H1 (cell line): ENCODE data around the gene PHRF1. TPM values are rescaled to one million over a fixed set of nuclear protein-coding genes. Genes with fewer than 3 reads are reported as not detected.

Experiments used
- ASH2L ChIP-seq: fragments of 200-600, 300-600 bp; sonication (generic); IDR thresholded peaks from one replicate; pipeline ENCODE4 v1.7.1; 2017; ENCODE audit warnings: low read length
- CHD2 ChIP-seq: IDR thresholded peaks from 2 replicates; pipeline ENCODE4 v1.6.1; 2012; ENCODE audit warnings: low read length, improper control_type of control experiment
- CREB1 ChIP-seq: IDR thresholded peaks from 2 replicates; pipeline ENCODE4 v1.6.1; 2012; ENCODE audit warnings: inconsistent platforms
- EGR1 ChIP-seq: IDR thresholded peaks from 2 replicates; pipeline ENCODE4 v1.6.1; 2011; ENCODE audit warnings: low read depth, low read length, borderline replicate concordance
- FOSL1 ChIP-seq: IDR thresholded peaks from 2 replicates; pipeline ENCODE4 v1.6.1; 2011; ENCODE audit warnings: mild to moderate bottlenecking, low read depth, low read length, moderate library complexity; ENCODE audit not compliant: insufficient read depth
- GABPA ChIP-seq: IDR thresholded peaks from 2 replicates; pipeline ENCODE4 v1.6.1; 2011; ENCODE audit warnings: mild to moderate bottlenecking, low read length, moderate library complexity, borderline replicate concordance; ENCODE audit not compliant: insufficient read depth
- NRF1 ChIP-seq: IDR thresholded peaks from 2 replicates; pipeline ENCODE4 v1.6.1; 2011; ENCODE audit warnings: mild to moderate bottlenecking, low read depth, low read length, improper control_type of control experiment
- polyA plus RNA-seq, 7 experiments: library from polyadenylated mRNA; depleted of rRNA in 3 of 7; stranded (reverse) in 5 of 7; unstranded in 2 of 7; fragments of >200 nt in 5 of 7; fragments of 200-250 nt in 2 of 7; gene quantifications; 1 replicate in 5 of 7; 2 replicates in 1 of 7; 4 replicates in 1 of 7; pipeline versions ENCODE4 v1.2.1 to v1.2.3, GENCODE V29; 2011 to 2013; ENCODE audit warnings: missing spikeins in 2 of 7, mixed read lengths in 2 of 7
- total RNA-seq: library from RNA; stranded (reverse); fragmentation: NEBNext Ultra II Directional; extraction: Animal tissue kit (Norgen Biotek cat#: 25700); gene quantifications from 2 replicates; pipeline ENCODE4 v1.2.1, GENCODE V29; 2021
- TF ChIP-seq, protein P1 (sequence below): fragments of 300-600 bp; sonication (generic); IDR thresholded peaks from 2 replicates; pipeline ENCODE4 v1.7.1; 2012; ENCODE audit warnings: low read length, moderate library complexity, mild to moderate bottlenecking, inconsistent platforms; ENCODE audit not compliant: insufficient replicate concordance
- TF ChIP-seq, protein P2 (sequence below): IDR thresholded peaks from 2 replicates; pipeline ENCODE4 v1.6.1; 2011; ENCODE audit warnings: low read length, improper control_type of control experiment

The PHRF1 gene
- total and polyA plus RNA-seq, 2 of the 8 experiments (the other 6 are each of a cell fraction or from before 2014, with no cell fraction given) = 13.4 to 37.3 TPM

DNA sequence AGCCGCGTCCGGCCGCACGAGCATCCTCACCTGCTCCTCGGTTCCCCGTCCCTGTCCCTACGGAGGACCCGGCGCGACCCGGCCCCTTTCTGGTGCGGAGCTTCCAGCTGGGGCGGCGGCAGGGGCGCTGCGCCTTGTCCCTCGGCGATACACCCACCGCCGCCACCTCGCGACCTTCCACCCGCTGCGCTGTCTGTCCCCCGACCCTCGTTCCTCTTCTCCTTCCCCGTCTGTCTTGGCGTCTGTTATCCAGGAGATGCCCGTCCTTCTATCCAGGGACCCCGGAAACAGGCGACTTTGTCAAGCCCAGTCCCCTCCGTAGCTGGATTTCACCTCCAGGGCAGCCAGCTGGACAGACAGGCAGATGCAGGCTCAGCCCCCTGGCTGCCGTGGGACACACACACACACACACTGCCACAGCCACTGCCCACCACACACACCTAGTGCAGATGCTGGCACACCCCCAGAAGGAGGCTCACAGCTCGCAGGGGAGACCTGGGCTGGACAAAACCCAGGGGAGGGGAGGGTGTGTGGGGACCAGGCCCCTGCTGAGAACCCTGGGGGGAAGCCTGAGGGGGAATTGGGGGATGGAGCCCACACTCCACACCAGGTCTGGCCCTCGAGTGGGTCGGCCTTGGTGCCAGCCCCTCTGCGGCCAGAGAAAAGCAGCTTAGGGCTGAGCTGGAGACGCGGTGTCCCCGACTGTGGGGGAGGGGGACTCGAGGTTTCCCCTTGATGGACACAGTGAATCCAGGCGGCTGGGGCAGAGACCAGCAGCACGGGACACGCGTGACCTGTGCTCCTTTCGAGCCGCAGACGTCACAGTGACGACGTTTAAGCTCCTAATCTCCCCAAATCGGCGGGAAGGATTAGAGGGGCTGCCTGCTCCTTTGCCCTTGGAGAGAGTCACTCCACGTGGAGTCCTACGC, 61.6 kb downstream of the PHRF1 start (continued):
- TF ChIP-seq, protein P1, sequence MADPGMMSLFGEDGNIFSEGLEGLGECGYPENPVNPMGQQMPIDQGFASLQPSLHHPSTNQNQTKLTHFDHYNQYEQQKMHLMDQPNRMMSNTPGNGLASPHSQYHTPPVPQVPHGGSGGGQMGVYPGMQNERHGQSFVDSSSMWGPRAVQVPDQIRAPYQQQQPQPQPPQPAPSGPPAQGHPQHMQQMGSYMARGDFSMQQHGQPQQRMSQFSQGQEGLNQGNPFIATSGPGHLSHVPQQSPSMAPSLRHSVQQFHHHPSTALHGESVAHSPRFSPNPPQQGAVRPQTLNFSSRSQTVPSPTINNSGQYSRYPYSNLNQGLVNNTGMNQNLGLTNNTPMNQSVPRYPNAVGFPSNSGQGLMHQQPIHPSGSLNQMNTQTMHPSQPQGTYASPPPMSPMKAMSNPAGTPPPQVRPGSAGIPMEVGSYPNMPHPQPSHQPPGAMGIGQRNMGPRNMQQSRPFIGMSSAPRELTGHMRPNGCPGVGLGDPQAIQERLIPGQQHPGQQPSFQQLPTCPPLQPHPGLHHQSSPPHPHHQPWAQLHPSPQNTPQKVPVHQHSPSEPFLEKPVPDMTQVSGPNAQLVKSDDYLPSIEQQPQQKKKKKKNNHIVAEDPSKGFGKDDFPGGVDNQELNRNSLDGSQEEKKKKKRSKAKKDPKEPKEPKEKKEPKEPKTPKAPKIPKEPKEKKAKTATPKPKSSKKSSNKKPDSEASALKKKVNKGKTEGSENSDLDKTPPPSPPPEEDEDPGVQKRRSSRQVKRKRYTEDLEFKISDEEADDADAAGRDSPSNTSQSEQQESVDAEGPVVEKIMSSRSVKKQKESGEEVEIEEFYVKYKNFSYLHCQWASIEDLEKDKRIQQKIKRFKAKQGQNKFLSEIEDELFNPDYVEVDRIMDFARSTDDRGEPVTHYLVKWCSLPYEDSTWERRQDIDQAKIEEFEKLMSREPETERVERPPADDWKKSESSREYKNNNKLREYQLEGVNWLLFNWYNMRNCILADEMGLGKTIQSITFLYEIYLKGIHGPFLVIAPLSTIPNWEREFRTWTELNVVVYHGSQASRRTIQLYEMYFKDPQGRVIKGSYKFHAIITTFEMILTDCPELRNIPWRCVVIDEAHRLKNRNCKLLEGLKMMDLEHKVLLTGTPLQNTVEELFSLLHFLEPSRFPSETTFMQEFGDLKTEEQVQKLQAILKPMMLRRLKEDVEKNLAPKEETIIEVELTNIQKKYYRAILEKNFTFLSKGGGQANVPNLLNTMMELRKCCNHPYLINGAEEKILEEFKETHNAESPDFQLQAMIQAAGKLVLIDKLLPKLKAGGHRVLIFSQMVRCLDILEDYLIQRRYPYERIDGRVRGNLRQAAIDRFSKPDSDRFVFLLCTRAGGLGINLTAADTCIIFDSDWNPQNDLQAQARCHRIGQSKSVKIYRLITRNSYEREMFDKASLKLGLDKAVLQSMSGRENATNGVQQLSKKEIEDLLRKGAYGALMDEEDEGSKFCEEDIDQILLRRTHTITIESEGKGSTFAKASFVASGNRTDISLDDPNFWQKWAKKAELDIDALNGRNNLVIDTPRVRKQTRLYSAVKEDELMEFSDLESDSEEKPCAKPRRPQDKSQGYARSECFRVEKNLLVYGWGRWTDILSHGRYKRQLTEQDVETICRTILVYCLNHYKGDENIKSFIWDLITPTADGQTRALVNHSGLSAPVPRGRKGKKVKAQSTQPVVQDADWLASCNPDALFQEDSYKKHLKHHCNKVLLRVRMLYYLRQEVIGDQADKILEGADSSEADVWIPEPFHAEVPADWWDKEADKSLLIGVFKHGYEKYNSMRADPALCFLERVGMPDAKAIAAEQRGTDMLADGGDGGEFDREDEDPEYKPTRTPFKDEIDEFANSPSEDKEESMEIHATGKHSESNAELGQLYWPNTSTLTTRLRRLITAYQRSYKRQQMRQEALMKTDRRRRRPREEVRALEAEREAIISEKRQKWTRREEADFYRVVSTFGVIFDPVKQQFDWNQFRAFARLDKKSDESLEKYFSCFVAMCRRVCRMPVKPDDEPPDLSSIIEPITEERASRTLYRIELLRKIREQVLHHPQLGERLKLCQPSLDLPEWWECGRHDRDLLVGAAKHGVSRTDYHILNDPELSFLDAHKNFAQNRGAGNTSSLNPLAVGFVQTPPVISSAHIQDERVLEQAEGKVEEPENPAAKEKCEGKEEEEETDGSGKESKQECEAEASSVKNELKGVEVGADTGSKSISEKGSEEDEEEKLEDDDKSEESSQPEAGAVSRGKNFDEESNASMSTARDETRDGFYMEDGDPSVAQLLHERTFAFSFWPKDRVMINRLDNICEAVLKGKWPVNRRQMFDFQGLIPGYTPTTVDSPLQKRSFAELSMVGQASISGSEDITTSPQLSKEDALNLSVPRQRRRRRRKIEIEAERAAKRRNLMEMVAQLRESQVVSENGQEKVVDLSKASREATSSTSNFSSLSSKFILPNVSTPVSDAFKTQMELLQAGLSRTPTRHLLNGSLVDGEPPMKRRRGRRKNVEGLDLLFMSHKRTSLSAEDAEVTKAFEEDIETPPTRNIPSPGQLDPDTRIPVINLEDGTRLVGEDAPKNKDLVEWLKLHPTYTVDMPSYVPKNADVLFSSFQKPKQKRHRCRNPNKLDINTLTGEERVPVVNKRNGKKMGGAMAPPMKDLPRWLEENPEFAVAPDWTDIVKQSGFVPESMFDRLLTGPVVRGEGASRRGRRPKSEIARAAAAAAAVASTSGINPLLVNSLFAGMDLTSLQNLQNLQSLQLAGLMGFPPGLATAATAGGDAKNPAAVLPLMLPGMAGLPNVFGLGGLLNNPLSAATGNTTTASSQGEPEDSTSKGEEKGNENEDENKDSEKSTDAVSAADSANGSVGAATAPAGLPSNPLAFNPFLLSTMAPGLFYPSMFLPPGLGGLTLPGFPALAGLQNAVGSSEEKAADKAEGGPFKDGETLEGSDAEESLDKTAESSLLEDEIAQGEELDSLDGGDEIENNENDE = no peak
- no peak for TF ChIP-seq CHD2
- TF ChIP-seq CREB1 = peak; percentile 52; the same call in 1 of the 2 replicates
- TF ChIP-seq, protein P2, sequence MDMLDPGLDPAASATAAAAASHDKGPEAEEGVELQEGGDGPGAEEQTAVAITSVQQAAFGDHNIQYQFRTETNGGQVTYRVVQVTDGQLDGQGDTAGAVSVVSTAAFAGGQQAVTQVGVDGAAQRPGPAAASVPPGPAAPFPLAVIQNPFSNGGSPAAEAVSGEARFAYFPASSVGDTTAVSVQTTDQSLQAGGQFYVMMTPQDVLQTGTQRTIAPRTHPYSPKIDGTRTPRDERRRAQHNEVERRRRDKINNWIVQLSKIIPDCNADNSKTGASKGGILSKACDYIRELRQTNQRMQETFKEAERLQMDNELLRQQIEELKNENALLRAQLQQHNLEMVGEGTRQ = no peak
- TF ChIP-seq ASH2L = no peak
- TF ChIP-seq EGR1 = no peak
- TF ChIP-seq FOSL1 = no peak
- TF ChIP-seq GABPA = no peak
- TF ChIP-seq NRF1 = no peak
